HEK293 (cell line): ENCODE results near the gene KIF27.

Source experiments
- CTCF ChIA-PET: fragments of 350-600 bp; formaldehyde crosslinking; extraction: SDS; loops from one replicate; lab custom pipeline; 2021; ENCODE audit warnings: antibody characterized with exemption; lab: Yijun Ruan, JAX
- POLR2A ChIA-PET: fragments of 300-600 bp; formaldehyde crosslinking; extraction: SDS; loops from one replicate; lab custom pipeline; 2020; ENCODE audit warnings: antibody characterized with exemption, inconsistent platforms; lab: Yijun Ruan, JAX
- H3K27ac ChIP-seq: fragments of 200-500 bp; sonication (Bioruptor generic); 2 replicates; pipeline ENCODE4 v1.5.1; 2014; ENCODE audit warnings: low read depth, low read length, control low read depth, inconsistent platforms; ENCODE audit errors: extremely low read depth
- H3K36me3 ChIP-seq, 2 experiments: fragments of 200-500 bp in 1 of 2; sonication (Bioruptor generic) in 1 of 2; 1 replicate in 1 of 2; 2 replicates in 1 of 2; pipeline ENCODE4 v1.5.1; 2014 to 2017; ENCODE audit warnings: inconsistent platforms in 2 of 2, low read length in 2 of 2; ENCODE audit not compliant: control insufficient read depth in 2 of 2, insufficient read depth in 1 of 2
- H3K4me1 ChIP-seq: fragments of 200-500 bp; sonication (Bioruptor generic); 2 replicates; pipeline ENCODE4 v1.5.1; 2014; ENCODE audit warnings: mild to moderate bottlenecking, low read length, inconsistent platforms; ENCODE audit not compliant: control insufficient read depth, insufficient read depth
- H3K4me3 ChIP-seq: 2 replicates; pipeline ENCODE4 v1.5.1; 2011; ENCODE audit warnings: low read depth, mild to moderate bottlenecking, control low read depth, low read length, moderate library complexity
- H3K9me3 ChIP-seq: fragments of 200-500 bp; sonication (Bioruptor generic); 2 replicates; pipeline ENCODE4 v1.5.1; 2014; ENCODE audit warnings: low read depth, low read length, inconsistent platforms; ENCODE audit not compliant: control insufficient read depth, insufficient read depth
- ATF2 ChIP-seq: fragments of 450-650 bp; formaldehyde crosslinking; IDR thresholded peaks from 2 replicates; pipeline ENCODE4 v1.5.1; 2016; ENCODE audit warnings: missing biosample characterization, missing genetic modification characterization, low read depth
- MYNN ChIP-seq: fragments of 450-650 bp; formaldehyde crosslinking; IDR thresholded peaks from 2 replicates; pipeline ENCODE4 v1.5.1; 2016; ENCODE audit warnings: missing biosample characterization, missing genetic modification characterization, borderline replicate concordance
- PRDM1 ChIP-seq: fragments of 450-650 bp; formaldehyde crosslinking; IDR thresholded peaks from 2 replicates; pipeline ENCODE4; 2016; ENCODE audit warnings: missing biosample characterization, missing genetic modification characterization
- SCRT1 ChIP-seq: fragments of 450-650 bp; formaldehyde crosslinking; IDR thresholded peaks from 2 replicates; pipeline ENCODE4 v1.5.1; 2016; ENCODE audit warnings: missing biosample characterization, missing genetic modification characterization, borderline replicate concordance
- ZBTB17 ChIP-seq: fragments of 450-650 bp; formaldehyde crosslinking; IDR thresholded peaks from 2 replicates; pipeline ENCODE4 v1.5.1; 2016; ENCODE audit warnings: missing biosample characterization, missing genetic modification characterization
- ZNF560 ChIP-seq: fragments of 450-650 bp; formaldehyde crosslinking; IDR thresholded peaks from 2 replicates; pipeline ENCODE4 v1.5.1; 2017; ENCODE audit warnings: missing biosample characterization, missing genetic modification characterization, borderline replicate concordance
- ZNF600 ChIP-seq: fragments of 450-650 bp; formaldehyde crosslinking; IDR thresholded peaks from 2 replicates; pipeline ENCODE4 v1.5.1; 2016; ENCODE audit warnings: missing biosample characterization, missing genetic modification characterization
- ZNF76 ChIP-seq: fragments of 450-650 bp; formaldehyde crosslinking; IDR thresholded peaks from 2 replicates; pipeline ENCODE4; 2016; ENCODE audit warnings: low read depth, missing biosample characterization, missing genetic modification characterization, borderline replicate concordance
- ZNF791 ChIP-seq: fragments of 450-650 bp; formaldehyde crosslinking; IDR thresholded peaks from 2 replicates; pipeline ENCODE4 v1.5.1; 2016; ENCODE audit warnings: missing biosample characterization, missing genetic modification characterization
- TF ChIP-seq, protein P1 (sequence below): fragments of 450-650 bp; formaldehyde crosslinking; IDR thresholded peaks from 2 replicates; pipeline ENCODE4 v1.5.1; 2016; ENCODE audit warnings: missing biosample characterization, missing genetic modification characterization
- TF ChIP-seq, protein P2 (sequence below): fragments of 450-650 bp; formaldehyde crosslinking; IDR thresholded peaks from 2 replicates; pipeline ENCODE4 v1.5.1; 2017; ENCODE audit warnings: missing biosample characterization, missing genetic modification characterization
- TF ChIP-seq, protein P3 (sequence below): fragments of 450-650 bp; formaldehyde crosslinking; IDR thresholded peaks from 2 replicates; pipeline ENCODE4 v1.5.1; 2016; ENCODE audit warnings: missing biosample characterization, missing genetic modification characterization
- TF ChIP-seq, protein P4 (sequence below): fragments of 450-650 bp; formaldehyde crosslinking; IDR thresholded peaks from 2 replicates; pipeline ENCODE4 v1.5.1; 2016; ENCODE audit warnings: missing biosample characterization, missing genetic modification characterization

The KIF27 gene

DNA sequence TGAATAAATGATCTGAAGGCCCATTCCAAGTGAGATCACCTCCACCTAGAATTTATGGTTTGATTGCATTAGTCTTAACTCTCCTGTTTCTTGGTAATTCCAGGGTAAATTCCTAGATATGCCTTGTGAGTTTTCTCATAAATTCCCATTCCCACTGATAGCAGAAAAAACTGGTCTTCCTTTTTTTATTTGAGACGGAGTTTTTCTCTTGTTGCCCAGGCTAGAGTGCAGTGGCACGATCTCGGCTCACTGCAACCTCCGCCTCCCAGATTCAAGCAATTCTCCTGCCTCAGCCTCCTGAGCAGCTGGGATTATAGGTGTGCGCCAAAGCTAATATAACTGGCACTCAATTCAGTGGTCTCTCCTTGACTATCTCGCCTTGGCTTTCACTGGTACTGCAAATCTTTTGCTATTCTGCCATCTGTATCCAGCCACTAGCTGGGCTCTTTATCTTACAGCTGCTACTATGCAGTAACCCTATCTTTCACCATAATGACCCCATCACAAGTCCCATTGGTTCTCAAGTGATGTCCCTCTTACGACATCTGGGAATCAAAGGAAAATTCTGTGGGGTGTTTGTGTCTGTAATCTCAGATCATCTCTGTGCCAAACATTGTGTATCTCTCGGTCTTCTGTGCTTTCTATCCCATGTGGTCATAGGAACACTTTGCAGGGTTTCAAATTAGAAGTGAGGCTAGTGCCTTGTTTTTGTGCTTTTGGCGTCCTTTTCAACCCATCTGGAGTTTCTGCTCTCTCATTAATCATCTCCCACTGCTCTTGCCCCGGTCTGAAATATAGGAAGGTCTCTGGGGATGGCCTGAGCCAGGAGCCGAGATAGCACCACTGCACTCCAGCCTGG is 44.3 kb upstream of the KIF27 start (continued):
- TF ChIP-seq, protein P1, sequence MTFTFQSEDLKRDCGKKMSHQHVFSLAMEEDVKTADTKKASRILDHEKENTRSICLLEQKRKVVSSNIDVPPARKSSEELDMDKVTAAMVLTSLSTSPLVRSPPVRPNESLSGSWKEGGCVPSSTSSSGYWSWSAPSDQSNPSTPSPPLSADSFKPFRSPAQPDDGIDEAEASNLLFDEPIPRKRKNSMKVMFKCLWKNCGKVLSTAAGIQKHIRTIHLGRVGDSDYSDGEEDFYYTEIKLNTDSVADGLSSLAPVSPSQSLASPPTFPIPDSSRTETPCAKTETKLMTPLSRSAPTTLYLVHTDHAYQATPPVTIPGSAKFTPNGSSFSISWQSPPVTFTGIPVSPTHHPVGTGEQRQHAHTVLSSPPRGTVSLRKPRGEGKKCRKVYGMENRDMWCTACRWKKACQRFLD (tag by site-specific recombination): no peak
- no peak for TF ChIP-seq ZNF791
- TF ChIP-seq ATF2 (tag by site-specific recombination): no peak
- TF ChIP-seq ZNF560: no peak
- TF ChIP-seq MYNN: peak; percentile 82
- TF ChIP-seq, protein P2, sequence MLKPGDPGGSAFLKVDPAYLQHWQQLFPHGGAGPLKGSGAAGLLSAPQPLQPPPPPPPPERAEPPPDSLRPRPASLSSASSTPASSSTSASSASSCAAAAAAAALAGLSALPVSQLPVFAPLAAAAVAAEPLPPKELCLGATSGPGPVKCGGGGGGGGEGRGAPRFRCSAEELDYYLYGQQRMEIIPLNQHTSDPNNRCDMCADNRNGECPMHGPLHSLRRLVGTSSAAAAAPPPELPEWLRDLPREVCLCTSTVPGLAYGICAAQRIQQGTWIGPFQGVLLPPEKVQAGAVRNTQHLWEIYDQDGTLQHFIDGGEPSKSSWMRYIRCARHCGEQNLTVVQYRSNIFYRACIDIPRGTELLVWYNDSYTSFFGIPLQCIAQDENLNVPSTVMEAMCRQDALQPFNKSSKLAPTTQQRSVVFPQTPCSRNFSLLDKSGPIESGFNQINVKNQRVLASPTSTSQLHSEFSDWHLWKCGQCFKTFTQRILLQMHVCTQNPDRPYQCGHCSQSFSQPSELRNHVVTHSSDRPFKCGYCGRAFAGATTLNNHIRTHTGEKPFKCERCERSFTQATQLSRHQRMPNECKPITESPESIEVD: peak; percentile 65
- TF ChIP-seq, protein P3, sequence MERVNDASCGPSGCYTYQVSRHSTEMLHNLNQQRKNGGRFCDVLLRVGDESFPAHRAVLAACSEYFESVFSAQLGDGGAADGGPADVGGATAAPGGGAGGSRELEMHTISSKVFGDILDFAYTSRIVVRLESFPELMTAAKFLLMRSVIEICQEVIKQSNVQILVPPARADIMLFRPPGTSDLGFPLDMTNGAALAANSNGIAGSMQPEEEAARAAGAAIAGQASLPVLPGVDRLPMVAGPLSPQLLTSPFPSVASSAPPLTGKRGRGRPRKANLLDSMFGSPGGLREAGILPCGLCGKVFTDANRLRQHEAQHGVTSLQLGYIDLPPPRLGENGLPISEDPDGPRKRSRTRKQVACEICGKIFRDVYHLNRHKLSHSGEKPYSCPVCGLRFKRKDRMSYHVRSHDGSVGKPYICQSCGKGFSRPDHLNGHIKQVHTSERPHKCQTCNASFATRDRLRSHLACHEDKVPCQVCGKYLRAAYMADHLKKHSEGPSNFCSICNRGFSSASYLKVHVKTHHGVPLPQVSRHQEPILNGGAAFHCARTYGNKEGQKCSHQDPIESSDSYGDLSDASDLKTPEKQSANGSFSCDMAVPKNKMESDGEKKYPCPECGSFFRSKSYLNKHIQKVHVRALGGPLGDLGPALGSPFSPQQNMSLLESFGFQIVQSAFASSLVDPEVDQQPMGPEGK (tag by site-specific recombination): peak; percentile 14; the same call in 1 of the 2 replicates
- no peak for TF ChIP-seq ZNF76
- no peak for TF ChIP-seq SCRT1 (tag by site-specific recombination)
- 0 out of 2 replicates have a peak, but pooled peaks have one; percentile 2 for TF ChIP-seq PRDM1
- TF ChIP-seq, protein P4, sequence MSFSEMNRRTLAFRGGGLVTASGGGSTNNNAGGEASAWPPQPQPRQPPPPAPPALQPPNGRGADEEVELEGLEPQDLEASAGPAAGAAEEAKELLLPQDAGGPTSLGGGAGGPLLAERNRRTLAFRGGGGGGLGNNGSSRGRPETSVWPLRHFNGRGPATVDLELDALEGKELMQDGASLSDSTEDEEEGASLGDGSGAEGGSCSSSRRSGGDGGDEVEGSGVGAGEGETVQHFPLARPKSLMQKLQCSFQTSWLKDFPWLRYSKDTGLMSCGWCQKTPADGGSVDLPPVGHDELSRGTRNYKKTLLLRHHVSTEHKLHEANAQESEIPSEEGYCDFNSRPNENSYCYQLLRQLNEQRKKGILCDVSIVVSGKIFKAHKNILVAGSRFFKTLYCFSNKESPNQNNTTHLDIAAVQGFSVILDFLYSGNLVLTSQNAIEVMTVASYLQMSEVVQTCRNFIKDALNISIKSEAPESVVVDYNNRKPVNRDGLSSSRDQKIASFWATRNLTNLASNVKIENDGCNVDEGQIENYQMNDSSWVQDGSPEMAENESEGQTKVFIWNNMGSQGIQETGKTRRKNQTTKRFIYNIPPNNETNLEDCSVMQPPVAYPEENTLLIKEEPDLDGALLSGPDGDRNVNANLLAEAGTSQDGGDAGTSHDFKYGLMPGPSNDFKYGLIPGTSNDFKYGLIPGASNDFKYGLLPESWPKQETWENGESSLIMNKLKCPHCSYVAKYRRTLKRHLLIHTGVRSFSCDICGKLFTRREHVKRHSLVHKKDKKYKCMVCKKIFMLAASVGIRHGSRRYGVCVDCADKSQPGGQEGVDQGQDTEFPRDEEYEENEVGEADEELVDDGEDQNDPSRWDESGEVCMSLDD (tag by site-specific recombination): no peak

DNA sequence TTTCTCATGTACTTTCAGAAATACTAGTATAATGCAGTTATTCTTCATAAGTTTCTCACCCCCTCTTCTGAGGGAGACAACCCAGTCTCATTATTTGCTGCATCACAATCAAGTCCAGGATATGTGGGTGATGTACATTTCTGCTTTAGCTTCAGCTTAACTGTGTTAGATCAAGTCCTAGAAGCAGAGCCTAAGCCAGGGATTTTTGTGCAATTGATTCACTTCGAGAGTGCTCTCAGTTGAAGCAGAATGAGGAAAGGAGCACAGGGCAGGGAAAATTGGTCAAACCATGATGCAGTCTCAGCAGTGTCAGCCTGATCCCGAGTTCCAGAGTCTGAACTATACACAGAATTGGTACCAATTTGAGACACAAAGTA is 43.7 kb upstream of the KIF27 start:
- no peaks in the 10 kb centered on the region for H3K4me1 ChIP-seq
- H3K9me3 ChIP-seq: no peaks in the 10 kb centered on the region
- peaks cover 8 to 31% of the 10 kb centered on the region in 2 experiments; a peak in 2 of 3 replicates for H3K36me3 ChIP-seq
- POLR2A ChIA-PET: interaction anchor here (1.0 to 5.6 kb wide), 4 partner anchors 9 to 19 kb away, joined by 3 to 57 read pairs (median 4); partner anchors contain the start of genes HNRNPK and RMI1
- CTCF ChIA-PET: interaction anchor here (0.6 kb wide), 1 partner anchor 208 kb away, joined by 4 read pairs; no protein-coding TSS in a partner anchor
- H3K27ac ChIP-seq: no peak overlapping the region; the same call in 1 of the 2 replicates
- H3K4me3 ChIP-seq: no peak overlapping the region
- TF ChIP-seq ZNF600 (tag by site-specific recombination) (no peak), ZBTB17 (tag by site-specific recombination) (peak; percentile 91)
